ENCODE results near the gene MYCN. TPM values are rescaled to one million over a fixed set of nuclear protein-coding genes. Genes with fewer than 3 reads are reported as not detected.
"Not testable (repeated sequence)": the region's sequence is repeated elsewhere in the genome, so short reads cannot be mapped to it uniquely, and the experiment has no call there.

Gene MYCN
- total and polyA plus RNA-seq, 5 donors from 2014 or later, result 0.08 to 2.2 (median 0.09) TPM; not detected in 2

- peaks cover 8% of the 10 kb centered on the region for H3K27me3 Mint-ChIP-seq
- Histone ChIP-seq H3K4me3 (ENCODE audit: low read depth, low read length) (no peak overlapping the region), H3K36me3 (ENCODE audit: control insufficient read depth, insufficient read depth, low read length) (no peaks in the 10 kb centered on the region), H3K27ac (ENCODE audit: insufficient read depth, low read length, poor library complexity, severe bottlenecking) (no peak overlapping the region), H3K27me3 (ENCODE audit: control insufficient read depth, insufficient read depth, low read length) (no peaks in the 10 kb centered on the region), H3K4me1 (ENCODE audit: control insufficient read depth, insufficient read depth, low read length, poor library complexity, severe bottlenecking) (no peaks in the 10 kb centered on the region), H3K9me3 (ENCODE audit: control insufficient read depth in 2 of 2, low read length in 2 of 2) (no peaks in the 10 kb centered on the region)
- H3K9me3 Mint-ChIP-seq, result peaks cover 0 to 4% (median 0%) of the 10 kb centered on the region in 7 donors
- no peaks in the 10 kb centered on the region for H3K36me3 Mint-ChIP-seq
- no peak overlapping the region for H3K4me3 Mint-ChIP-seq
- DNase-seq, result no peak
- ATAC-seq (ENCODE audit: low read depth in 2 of 2), result no peak
- H3K4me1 Mint-ChIP-seq, result peaks cover 0 to 7% (median 1%) of the 10 kb centered on the region in 4 donors
- H3K27ac Mint-ChIP-seq, result no peak overlapping the region
Observed at GRCh38 chr2:15956751-15957736, 16.7 kb downstream of the MYCN start.

DNA sequence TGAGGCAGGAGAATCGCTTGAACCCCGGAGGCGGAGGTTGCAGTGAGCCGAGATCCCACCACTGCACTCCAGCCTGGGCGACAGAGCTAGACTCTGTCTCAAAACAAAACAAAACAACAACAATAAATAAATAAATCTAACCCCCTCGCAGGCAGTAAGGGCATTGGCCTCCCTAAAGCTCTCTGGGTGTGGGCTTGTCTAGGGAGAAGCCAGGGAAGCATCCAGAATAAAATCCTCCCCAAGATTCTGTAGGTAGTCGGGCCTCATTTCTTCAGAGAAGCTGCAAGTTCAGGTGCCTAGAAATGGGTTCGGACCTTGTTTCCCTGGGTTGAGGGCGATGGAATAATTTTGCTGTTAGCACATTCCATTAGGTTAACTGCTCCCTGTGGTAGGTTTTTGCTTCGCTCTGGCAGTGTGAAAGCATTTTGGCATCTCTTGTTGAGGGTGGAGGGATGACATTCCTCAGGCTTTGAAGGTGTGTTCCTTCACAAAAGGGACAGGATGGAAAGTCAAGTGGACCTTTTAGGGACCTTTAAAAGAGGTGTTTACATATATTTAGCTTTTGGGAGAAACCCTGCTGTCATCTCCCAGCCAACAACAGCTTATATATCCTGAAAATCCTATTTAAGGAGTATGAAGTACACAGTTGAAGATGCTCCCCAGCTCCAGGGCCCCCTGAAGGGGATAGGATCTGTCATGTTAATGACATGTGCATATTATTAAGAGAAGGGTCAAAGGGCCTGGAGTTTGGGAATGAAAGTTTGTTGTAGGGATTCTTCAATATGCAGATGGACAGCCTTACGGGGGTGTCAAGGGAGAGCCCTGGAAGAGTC is 17.7 kb downstream of the MYCN start:
- ATAC-seq (ENCODE audit: low read depth in 2 of 2), result no peak
- H3K27me3 ChIP-seq (ENCODE audit: control insufficient read depth, insufficient read depth, low read length), result no peaks in the 10 kb centered on the region
- peaks cover 0 to 3% (median 1%) of the 10 kb centered on the region in 4 donors for H3K4me1 Mint-ChIP-seq
- H3K27me3 Mint-ChIP-seq, result peaks cover 4% of the 10 kb centered on the region
- no peak overlapping the region for H3K4me3 ChIP-seq (ENCODE audit: low read depth, low read length)
- no peak overlapping the region for H3K27ac ChIP-seq (ENCODE audit: insufficient read depth, low read length, poor library complexity, severe bottlenecking)
- peak overlapping the region in 1 of 3 donors; percentile 35 for H3K27ac Mint-ChIP-seq
- no peaks in the 10 kb centered on the region for H3K36me3 ChIP-seq (ENCODE audit: control insufficient read depth, insufficient read depth, low read length)
- H3K4me1 ChIP-seq (ENCODE audit: control insufficient read depth, insufficient read depth, low read length, poor library complexity, severe bottlenecking), result no peaks in the 10 kb centered on the region
- H3K9me3 Mint-ChIP-seq, result peaks cover 0 to 5% (median 0%) of the 10 kb centered on the region in 7 donors
- DNase-seq, result no peak
- no peaks in the 10 kb centered on the region for H3K9me3 ChIP-seq (ENCODE audit: control insufficient read depth in 2 of 2, low read length in 2 of 2)
- peak overlapping the region in 1 of 4 donors; percentile 88 for H3K4me3 Mint-ChIP-seq
- no peaks in the 10 kb centered on the region for H3K36me3 Mint-ChIP-seq

DNA sequence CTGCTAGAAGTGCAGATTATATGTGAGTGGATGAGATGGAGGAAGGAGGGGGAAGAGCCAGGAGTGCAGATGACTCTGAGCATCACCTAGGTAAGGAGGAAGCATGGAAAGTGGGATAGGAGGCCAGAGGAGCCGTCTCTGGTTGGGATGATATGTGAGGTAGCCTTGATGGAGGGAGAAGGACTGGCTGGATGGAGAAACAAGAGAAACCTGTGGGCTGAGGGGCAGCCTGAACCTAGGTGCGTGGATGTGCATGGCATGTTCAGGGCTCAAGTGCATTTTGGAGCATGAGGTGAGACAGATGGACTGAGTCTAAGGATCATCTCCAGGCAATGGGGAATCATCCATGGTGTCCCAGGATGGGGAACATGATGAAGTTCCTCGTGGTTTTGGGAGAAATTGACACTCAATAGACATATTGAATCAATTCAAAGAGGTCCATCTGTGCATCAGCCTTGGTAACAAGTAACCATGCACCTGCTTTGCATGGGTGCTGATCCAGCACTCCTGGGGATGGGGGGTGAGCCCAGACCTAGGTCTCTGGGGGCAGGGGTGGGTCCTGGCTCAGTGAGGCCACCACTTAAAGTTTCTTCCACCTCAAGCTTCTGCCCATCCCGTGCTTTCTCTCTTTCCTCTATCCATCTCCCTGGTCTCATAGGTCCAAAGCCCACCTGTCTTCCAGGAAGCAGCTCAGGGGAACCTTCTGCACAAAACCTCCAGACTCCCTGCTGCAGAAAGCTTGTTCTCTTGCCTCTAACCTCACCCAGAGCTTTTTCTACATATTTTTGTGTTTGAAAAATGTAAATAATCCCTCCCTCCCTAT is 19.2 kb downstream of the MYCN start:
- peak overlapping the region in 1 of 3 donors; percentile 51 for H3K27ac Mint-ChIP-seq
- H3K4me3 Mint-ChIP-seq, result no peak overlapping the region
- no peaks in the 10 kb centered on the region for H3K9me3 ChIP-seq (ENCODE audit: control insufficient read depth in 2 of 2, low read length in 2 of 2)
- H3K36me3 Mint-ChIP-seq, result no peaks in the 10 kb centered on the region
- no peak overlapping the region for H3K27ac ChIP-seq (ENCODE audit: insufficient read depth, low read length, poor library complexity, severe bottlenecking)
- H3K9me3 Mint-ChIP-seq, result peaks cover 0 to 5% (median 0%) of the 10 kb centered on the region in 7 donors
- no peaks in the 10 kb centered on the region for H3K36me3 ChIP-seq (ENCODE audit: control insufficient read depth, insufficient read depth, low read length)
- peaks cover 2% of the 10 kb centered on the region for H3K4me1 ChIP-seq (ENCODE audit: control insufficient read depth, insufficient read depth, low read length, poor library complexity, severe bottlenecking)
- peaks cover 0 to 11% (median 7%) of the 10 kb centered on the region in 4 donors for H3K4me1 Mint-ChIP-seq
- no peaks in the 10 kb centered on the region for H3K27me3 ChIP-seq (ENCODE audit: control insufficient read depth, insufficient read depth, low read length)
- H3K4me3 ChIP-seq (ENCODE audit: low read depth, low read length), result no peak overlapping the region
- DNase-seq (no peak), ATAC-seq (ENCODE audit: low read depth in 2 of 2) (no peak)
- H3K27me3 Mint-ChIP-seq, result peaks cover 4% of the 10 kb centered on the region

GRCh38 chr2:15960154-15960520 is 19.8 kb downstream of the MYCN start:
- H3K4me3 Mint-ChIP-seq; H3K36me3 Mint-ChIP-seq; H3K4me3 ChIP-seq (ENCODE audit: low read depth, low read length); H3K27me3 ChIP-seq (ENCODE audit: control insufficient read depth, insufficient read depth, low read length); H3K4me1 ChIP-seq (ENCODE audit: control insufficient read depth, insufficient read depth, low read length, poor library complexity, severe bottlenecking); H3K27ac ChIP-seq (ENCODE audit: insufficient read depth, low read length, poor library complexity, severe bottlenecking); H3K36me3 ChIP-seq (ENCODE audit: control insufficient read depth, insufficient read depth, low read length); H3K9me3 Mint-ChIP-seq; H3K27me3 Mint-ChIP-seq; ATAC-seq (ENCODE audit: low read depth in 2 of 2); H3K9me3 ChIP-seq (ENCODE audit: control insufficient read depth in 2 of 2, low read length in 2 of 2); DNase-seq: not testable (repeated sequence)
- Mint-ChIP-seq H3K27ac (peak overlapping the region in 1 of 3 donors; percentile 51), H3K4me1 (peaks cover 0 to 15% (median 8%) of the 10 kb centered on the region in 4 donors)

GRCh38 chr2:15963109-15963976 is 23.0 kb downstream of the MYCN start:
- H3K36me3 Mint-ChIP-seq; H3K27me3 ChIP-seq (ENCODE audit: control insufficient read depth, insufficient read depth, low read length); H3K4me3 ChIP-seq (ENCODE audit: low read depth, low read length); DNase-seq; H3K27ac ChIP-seq (ENCODE audit: insufficient read depth, low read length, poor library complexity, severe bottlenecking); H3K4me3 Mint-ChIP-seq; H3K36me3 ChIP-seq (ENCODE audit: control insufficient read depth, insufficient read depth, low read length); H3K27ac Mint-ChIP-seq; ATAC-seq (ENCODE audit: low read depth in 2 of 2); H3K9me3 ChIP-seq (ENCODE audit: control insufficient read depth in 2 of 2, low read length in 2 of 2); H3K27me3 Mint-ChIP-seq; H3K9me3 Mint-ChIP-seq: not testable (repeated sequence)
- peaks cover 9 to 43% (median 31%) of the 10 kb centered on the region in 4 donors for H3K4me1 Mint-ChIP-seq
- H3K4me1 ChIP-seq (ENCODE audit: control insufficient read depth, insufficient read depth, low read length, poor library complexity, severe bottlenecking), result peaks cover 23% of the 10 kb centered on the region

DNA sequence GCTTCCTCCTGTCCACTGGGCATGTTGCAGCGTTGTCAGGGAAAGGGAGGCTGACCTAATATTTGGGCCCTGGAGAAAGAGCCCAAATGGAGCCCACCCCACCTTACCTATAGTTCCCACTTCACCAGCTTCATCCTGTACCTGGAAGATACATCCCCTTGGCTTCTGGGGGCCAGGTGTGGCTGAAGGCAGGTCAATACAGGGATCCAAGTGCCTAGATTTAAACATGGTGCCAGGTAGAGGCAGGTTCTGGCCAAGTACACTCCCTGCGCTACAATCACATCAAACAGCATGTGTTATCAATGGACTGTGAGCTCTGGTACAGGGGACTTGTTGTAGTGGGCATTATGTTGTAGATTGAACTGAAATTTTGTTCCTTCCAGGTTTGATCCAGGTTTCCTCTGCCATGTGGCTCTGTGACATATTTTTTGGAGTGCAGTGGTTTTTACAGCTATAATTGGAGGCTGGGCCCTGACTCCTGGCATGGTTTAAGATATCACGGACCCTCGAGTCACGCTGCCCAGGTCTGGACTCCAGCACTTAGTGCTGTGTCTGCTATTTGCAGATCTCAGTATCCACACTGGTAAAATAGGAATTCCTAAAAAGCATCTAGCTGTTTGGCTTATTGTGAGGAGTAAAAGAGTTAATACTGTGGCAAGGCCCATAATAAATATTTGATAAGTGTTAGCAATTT is 23.8 kb downstream of the MYCN start:
- Histone ChIP-seq H3K36me3 (ENCODE audit: control insufficient read depth, insufficient read depth, low read length) (no peaks in the 10 kb centered on the region), H3K9me3 (ENCODE audit: control insufficient read depth in 2 of 2, low read length in 2 of 2) (no peaks in the 10 kb centered on the region), H3K4me3 (ENCODE audit: low read depth, low read length) (no peak overlapping the region), H3K27me3 (ENCODE audit: control insufficient read depth, insufficient read depth, low read length) (no peaks in the 10 kb centered on the region), H3K4me1 (ENCODE audit: control insufficient read depth, insufficient read depth, low read length, poor library complexity, severe bottlenecking) (peaks cover 27% of the 10 kb centered on the region), H3K27ac (ENCODE audit: insufficient read depth, low read length, poor library complexity, severe bottlenecking) (peak overlapping the region; percentile 74)
- no peak for ATAC-seq (ENCODE audit: low read depth in 2 of 2)
- peaks cover 10 to 51% (median 32%) of the 10 kb centered on the region in 4 donors for H3K4me1 Mint-ChIP-seq
- no peak overlapping the region for H3K4me3 Mint-ChIP-seq
- H3K27me3 Mint-ChIP-seq, result peaks cover 4% of the 10 kb centered on the region
- peak overlapping the region in 2 of 3 donors; percentile 69 to 97 for H3K27ac Mint-ChIP-seq
- H3K36me3 Mint-ChIP-seq, result no peaks in the 10 kb centered on the region
- H3K9me3 Mint-ChIP-seq, result peaks cover 0 to 5% (median 0%) of the 10 kb centered on the region in 7 donors
- DNase-seq, result no peak
